Adrenal gland (tissue), 5 donors: ENCODE data around the gene FAM185A.

Experiments
- POLR2A ChIP-seq, 2 donors: fragments of 450-650 bp; IDR thresholded peaks; one replicate each; pipeline ENCODE4 v1.6.1; 2017; ENCODE audit warnings: antibody characterized with exemption in 2 of 2, mild to moderate bottlenecking in 2 of 2, moderate library complexity in 1 of 2
- TF ChIP-seq, protein P1 (sequence below), 6 experiments: fragments of 450-650 bp in 4 of 6; fragments of 200-600 bp in 2 of 6; sonication (generic) in 1 of 6; IDR thresholded peaks; 1 replicate in 5 of 6; 2 replicates in 1 of 6; pipeline versions ENCODE4 v1.5.1 to v1.8.0; 2016 to 2021; ENCODE audit warnings: antibody characterized with exemption in 6 of 6, mild to moderate bottlenecking in 2 of 6, moderate library complexity in 1 of 6
- donor health status: DM: no; HTN: no; CAD: no.

DNA sequence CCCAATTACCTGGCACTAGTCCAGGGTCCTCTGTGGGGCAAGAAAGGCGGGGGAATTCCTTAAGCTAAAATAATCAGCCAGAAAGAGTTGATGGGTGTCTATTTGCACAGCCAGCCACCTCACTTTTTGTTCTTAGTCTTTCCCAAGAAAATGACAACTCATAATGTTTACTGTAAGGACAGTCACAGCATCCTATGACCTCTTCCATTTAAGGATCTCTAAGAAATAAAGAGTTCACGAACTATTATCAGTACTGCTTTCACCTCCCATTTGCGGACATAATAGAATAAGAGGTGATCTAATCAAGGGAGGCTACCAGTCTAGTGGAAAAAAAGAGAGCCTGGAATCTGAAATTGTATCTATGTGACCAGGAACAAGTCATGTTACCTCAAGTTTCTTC is 91.6 kb downstream of the FAM185A start:
- TF ChIP-seq, protein P1, sequence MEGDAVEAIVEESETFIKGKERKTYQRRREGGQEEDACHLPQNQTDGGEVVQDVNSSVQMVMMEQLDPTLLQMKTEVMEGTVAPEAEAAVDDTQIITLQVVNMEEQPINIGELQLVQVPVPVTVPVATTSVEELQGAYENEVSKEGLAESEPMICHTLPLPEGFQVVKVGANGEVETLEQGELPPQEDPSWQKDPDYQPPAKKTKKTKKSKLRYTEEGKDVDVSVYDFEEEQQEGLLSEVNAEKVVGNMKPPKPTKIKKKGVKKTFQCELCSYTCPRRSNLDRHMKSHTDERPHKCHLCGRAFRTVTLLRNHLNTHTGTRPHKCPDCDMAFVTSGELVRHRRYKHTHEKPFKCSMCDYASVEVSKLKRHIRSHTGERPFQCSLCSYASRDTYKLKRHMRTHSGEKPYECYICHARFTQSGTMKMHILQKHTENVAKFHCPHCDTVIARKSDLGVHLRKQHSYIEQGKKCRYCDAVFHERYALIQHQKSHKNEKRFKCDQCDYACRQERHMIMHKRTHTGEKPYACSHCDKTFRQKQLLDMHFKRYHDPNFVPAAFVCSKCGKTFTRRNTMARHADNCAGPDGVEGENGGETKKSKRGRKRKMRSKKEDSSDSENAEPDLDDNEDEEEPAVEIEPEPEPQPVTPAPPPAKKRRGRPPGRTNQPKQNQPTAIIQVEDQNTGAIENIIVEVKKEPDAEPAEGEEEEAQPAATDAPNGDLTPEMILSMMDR (IDR thresholded peaks at IDR 0.05), result no peak
- TF ChIP-seq POLR2A (IDR thresholded peaks at IDR 0.05), result no peak
